ENCODE results near the gene MYLK3.

DNA sequence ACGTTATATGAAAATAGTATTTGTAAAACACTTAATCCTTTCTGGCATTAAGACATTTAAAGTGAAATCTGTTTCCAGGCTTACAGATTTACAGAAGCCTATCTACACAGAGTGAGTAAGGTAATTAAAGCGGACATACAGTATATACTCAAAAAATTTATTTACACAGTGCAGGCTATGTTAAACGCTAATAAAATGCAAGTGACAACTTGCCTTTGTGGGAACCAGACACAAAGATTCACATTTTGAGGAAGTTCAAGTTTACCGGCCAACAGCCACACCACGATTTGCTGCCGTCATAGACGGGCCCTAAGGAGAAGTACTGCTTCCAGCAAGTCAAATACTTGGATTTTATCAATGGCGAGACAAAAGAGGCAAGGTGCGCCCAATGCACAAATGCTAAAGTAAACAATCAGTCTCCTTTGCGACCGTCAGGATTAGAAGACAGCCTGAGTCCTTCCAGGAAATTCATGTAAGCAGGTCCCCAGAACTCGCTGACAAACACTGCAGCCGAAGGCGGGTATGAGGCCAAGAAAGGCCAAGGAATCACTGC lies 60.0 kb downstream of the MYLK3 start:
- TF ChIP-seq, protein P1, sequence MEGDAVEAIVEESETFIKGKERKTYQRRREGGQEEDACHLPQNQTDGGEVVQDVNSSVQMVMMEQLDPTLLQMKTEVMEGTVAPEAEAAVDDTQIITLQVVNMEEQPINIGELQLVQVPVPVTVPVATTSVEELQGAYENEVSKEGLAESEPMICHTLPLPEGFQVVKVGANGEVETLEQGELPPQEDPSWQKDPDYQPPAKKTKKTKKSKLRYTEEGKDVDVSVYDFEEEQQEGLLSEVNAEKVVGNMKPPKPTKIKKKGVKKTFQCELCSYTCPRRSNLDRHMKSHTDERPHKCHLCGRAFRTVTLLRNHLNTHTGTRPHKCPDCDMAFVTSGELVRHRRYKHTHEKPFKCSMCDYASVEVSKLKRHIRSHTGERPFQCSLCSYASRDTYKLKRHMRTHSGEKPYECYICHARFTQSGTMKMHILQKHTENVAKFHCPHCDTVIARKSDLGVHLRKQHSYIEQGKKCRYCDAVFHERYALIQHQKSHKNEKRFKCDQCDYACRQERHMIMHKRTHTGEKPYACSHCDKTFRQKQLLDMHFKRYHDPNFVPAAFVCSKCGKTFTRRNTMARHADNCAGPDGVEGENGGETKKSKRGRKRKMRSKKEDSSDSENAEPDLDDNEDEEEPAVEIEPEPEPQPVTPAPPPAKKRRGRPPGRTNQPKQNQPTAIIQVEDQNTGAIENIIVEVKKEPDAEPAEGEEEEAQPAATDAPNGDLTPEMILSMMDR (IDR thresholded peaks at IDR 0.05): no peak
- TF ChIP-seq POLR2AphosphoS5 (IDR thresholded peaks at IDR 0.05) (no peak), POLR2A (IDR thresholded peaks at IDR 0.05) (peak; percentile 22)

Data from prostate gland (tissue), 2 donors.